ENCODE data around the gene GLB1L.
A peak's percentile ranks its signal among the peaks of the same experiment; 100 is the strongest.

The GLB1L gene

GRCh38 chr2:219282943-219283581, 37.8 kb upstream of the GLB1L start:
- peaks cover 55 to 62% of the 10 kb centered on the region in 2 experiments for H3K36me3 ChIP-seq (ENCODE audit: control insufficient read depth in 1 of 2, insufficient read depth in 2 of 2, low read depth in 1 of 2, low read length in 2 of 2)
- no peaks in the 10 kb centered on the region for H3K9me3 ChIP-seq (ENCODE audit: control insufficient read depth, low read length)
- H4K91ac ChIP-seq (ENCODE audit: low read length): no peak overlapping the region
- no peak overlapping the region for H3K4ac ChIP-seq (ENCODE audit: low read depth in 1 of 2, low read length in 2 of 2)
- H4K8ac ChIP-seq (ENCODE audit: low read length): no peak overlapping the region
- no peak overlapping the region for H2BK12ac ChIP-seq (ENCODE audit: low read length in 2 of 2)
- no peak overlapping the region for H2AFZ ChIP-seq (ENCODE audit: low read depth, low read length)
- H2BK15ac ChIP-seq (ENCODE audit: low read depth, poor library complexity, severe bottlenecking): no peak overlapping the region
- no peak overlapping the region for H3K27ac ChIP-seq (ENCODE audit: low read length, poor library complexity, severe bottlenecking)
- H2BK5ac ChIP-seq (ENCODE audit: low read depth, low read length, poor library complexity, severe bottlenecking): no peak overlapping the region
- peaks cover 20% of the 10 kb centered on the region for H3K79me1 ChIP-seq (replicated peaks; ENCODE audit: low read length, poor library complexity, severe bottlenecking)
- peaks cover 30% of the 10 kb centered on the region for H3K4me1 ChIP-seq (ENCODE audit: control insufficient read depth, insufficient read depth, low read depth, low read length)
- no peak overlapping the region for H2AK5ac ChIP-seq (ENCODE audit: low read length, severe bottlenecking)
- 93% methylated on average over 14 of the region's 17 CpGs for WGBS
- no peak overlapping the region for H3K4me2 ChIP-seq (ENCODE audit: low read length, poor library complexity, severe bottlenecking)
- no peaks in the 10 kb centered on the region for H3K27me3 ChIP-seq (ENCODE audit: control insufficient read depth in 1 of 2, insufficient read depth in 1 of 2, low read length in 2 of 2)
- no peak overlapping the region for H3K9ac ChIP-seq (ENCODE audit: low read length)
- H3K23ac ChIP-seq (ENCODE audit: low read length in 2 of 2): no peak overlapping the region
- H3K18ac ChIP-seq (ENCODE audit: low read depth in 1 of 2, low read length in 2 of 2): no peak overlapping the region
- H3K4me3 ChIP-seq (ENCODE audit: insufficient read depth in 1 of 2, low read depth in 1 of 2, low read length in 2 of 2): no peak overlapping the region
- no peak for DNase-seq
- H3K14ac ChIP-seq (ENCODE audit: low read length in 2 of 2): no peak overlapping the region
- no peak overlapping the region for H2BK120ac ChIP-seq (ENCODE audit: low read depth, low read length)

- WGBS: 96% methylated on average over 3 of the region's 5 CpGs
- Histone ChIP-seq H2BK120ac (ENCODE audit: low read depth, low read length) (no peak overlapping the region), H4K91ac (ENCODE audit: low read length) (no peak overlapping the region), H3K27me3 (ENCODE audit: control insufficient read depth in 1 of 2, insufficient read depth in 1 of 2, low read length in 2 of 2) (no peaks in the 10 kb centered on the region), H3K36me3 (ENCODE audit: control insufficient read depth in 1 of 2, insufficient read depth in 2 of 2, low read depth in 1 of 2, low read length in 2 of 2) (peaks cover 55 to 62% of the 10 kb centered on the region in 2 experiments), H2BK15ac (ENCODE audit: low read depth, poor library complexity, severe bottlenecking) (no peak overlapping the region), H3K79me1 (replicated peaks; ENCODE audit: low read length, poor library complexity, severe bottlenecking) (peaks cover 20% of the 10 kb centered on the region), H2AFZ (ENCODE audit: low read depth, low read length) (no peak overlapping the region), H2BK12ac (ENCODE audit: low read length in 2 of 2) (no peak overlapping the region), H3K9me3 (ENCODE audit: control insufficient read depth, low read length) (no peaks in the 10 kb centered on the region), H2AK5ac (ENCODE audit: low read length, severe bottlenecking) (no peak overlapping the region), H3K4me2 (ENCODE audit: low read length, poor library complexity, severe bottlenecking) (no peak overlapping the region), H2BK5ac (ENCODE audit: low read depth, low read length, poor library complexity, severe bottlenecking) (no peak overlapping the region), H3K18ac (ENCODE audit: low read depth in 1 of 2, low read length in 2 of 2) (no peak overlapping the region), H3K23ac (ENCODE audit: low read length in 2 of 2) (no peak overlapping the region), H3K4me1 (ENCODE audit: control insufficient read depth, insufficient read depth, low read depth, low read length) (peaks cover 36% of the 10 kb centered on the region), H3K27ac (ENCODE audit: low read length, poor library complexity, severe bottlenecking) (no peak overlapping the region), H3K4ac (ENCODE audit: low read depth in 1 of 2, low read length in 2 of 2) (no peak overlapping the region), H3K4me3 (ENCODE audit: insufficient read depth in 1 of 2, low read depth in 1 of 2, low read length in 2 of 2) (no peak overlapping the region), H3K9ac (ENCODE audit: low read length) (peak overlapping the region; percentile 31), H3K14ac (ENCODE audit: low read length in 2 of 2) (no peak overlapping the region), H4K8ac (ENCODE audit: low read length) (no peak overlapping the region)
- no peak for DNase-seq
Observed at GRCh38 chr2:219282375-219282774, 37.1 kb upstream of the GLB1L start.

DNA sequence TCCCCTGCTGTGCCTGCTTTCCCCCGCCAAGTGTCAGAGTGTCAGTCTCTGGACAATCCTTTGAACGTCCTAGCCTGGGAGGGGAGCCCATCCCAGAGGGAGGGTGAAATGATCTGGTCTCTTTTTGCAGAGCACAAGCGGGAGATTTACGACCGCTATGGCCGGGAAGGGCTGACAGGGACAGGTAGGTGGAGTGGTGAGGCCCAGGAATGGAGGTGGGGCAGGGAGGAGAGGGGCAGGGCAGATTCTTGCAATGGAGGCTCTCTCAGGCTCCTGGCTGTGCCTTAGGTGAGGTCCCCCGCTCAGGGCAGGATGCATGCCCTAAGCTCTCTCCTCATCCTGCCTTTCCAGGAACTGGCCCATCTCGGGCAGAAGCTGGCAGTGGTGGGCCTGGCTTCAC, 36.3 kb upstream of the GLB1L start:
- Histone ChIP-seq H3K4me3 (ENCODE audit: insufficient read depth in 1 of 2, low read depth in 1 of 2, low read length in 2 of 2) (no peak overlapping the region), H2AK5ac (ENCODE audit: low read length, severe bottlenecking) (no peak overlapping the region), H3K79me1 (replicated peaks; ENCODE audit: low read length, poor library complexity, severe bottlenecking) (peaks cover 20% of the 10 kb centered on the region), H3K23ac (ENCODE audit: low read length in 2 of 2) (no peak overlapping the region), H3K9ac (ENCODE audit: low read length) (peak overlapping the region; percentile 97), H3K18ac (ENCODE audit: low read depth in 1 of 2, low read length in 2 of 2) (no peak overlapping the region), H4K8ac (ENCODE audit: low read length) (no peak overlapping the region), H3K4me2 (ENCODE audit: low read length, poor library complexity, severe bottlenecking) (no peak overlapping the region), H2BK120ac (ENCODE audit: low read depth, low read length) (no peak overlapping the region), H2BK15ac (ENCODE audit: low read depth, poor library complexity, severe bottlenecking) (no peak overlapping the region), H3K27me3 (ENCODE audit: control insufficient read depth in 1 of 2, insufficient read depth in 1 of 2, low read length in 2 of 2) (no peaks in the 10 kb centered on the region), H3K36me3 (ENCODE audit: control insufficient read depth in 1 of 2, insufficient read depth in 2 of 2, low read depth in 1 of 2, low read length in 2 of 2) (peaks cover 51 to 59% of the 10 kb centered on the region in 2 experiments), H3K14ac (ENCODE audit: low read length in 2 of 2) (no peak overlapping the region), H3K4me1 (ENCODE audit: control insufficient read depth, insufficient read depth, low read depth, low read length) (peaks cover 35% of the 10 kb centered on the region), H2BK5ac (ENCODE audit: low read depth, low read length, poor library complexity, severe bottlenecking) (no peak overlapping the region), H2BK12ac (ENCODE audit: low read length in 2 of 2) (no peak overlapping the region), H3K27ac (ENCODE audit: low read length, poor library complexity, severe bottlenecking) (no peak overlapping the region), H3K9me3 (ENCODE audit: control insufficient read depth, low read length) (no peaks in the 10 kb centered on the region), H4K91ac (ENCODE audit: low read length) (no peak overlapping the region), H2AFZ (ENCODE audit: low read depth, low read length) (no peak overlapping the region), H3K4ac (ENCODE audit: low read depth in 1 of 2, low read length in 2 of 2) (no peak overlapping the region)
- no peak for DNase-seq
- 66% methylated on average over 8 of the region's 8 CpGs for WGBS

DNA sequence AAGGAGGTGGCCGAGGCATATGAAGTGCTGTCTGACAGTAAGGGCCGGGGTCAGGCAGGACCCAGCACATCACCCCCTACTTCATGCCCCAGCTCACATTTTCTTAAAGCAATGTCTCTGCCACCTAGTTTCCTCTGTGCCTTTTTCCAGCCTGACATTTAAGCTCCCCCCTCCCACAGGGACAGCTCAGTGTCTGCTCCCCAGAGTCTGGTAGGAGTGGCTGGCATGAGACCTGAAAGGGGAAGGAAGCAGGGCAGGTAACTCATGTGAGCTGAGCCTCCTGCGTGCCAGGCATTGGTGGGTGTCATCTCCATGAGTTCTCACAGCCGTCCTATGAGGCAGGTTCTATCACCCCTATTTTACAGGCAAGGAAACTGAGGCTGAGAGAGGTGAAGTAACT, 35.4 kb upstream of the GLB1L start:
- Histone ChIP-seq H3K14ac (ENCODE audit: low read length in 2 of 2) (no peak overlapping the region), H2AFZ (ENCODE audit: low read depth, low read length) (no peak overlapping the region), H3K23ac (ENCODE audit: low read length in 2 of 2) (no peak overlapping the region), H4K91ac (ENCODE audit: low read length) (no peak overlapping the region), H3K27me3 (ENCODE audit: control insufficient read depth in 1 of 2, insufficient read depth in 1 of 2, low read length in 2 of 2) (no peaks in the 10 kb centered on the region), H3K4me3 (ENCODE audit: insufficient read depth in 1 of 2, low read depth in 1 of 2, low read length in 2 of 2) (peak overlapping the region in 1 of 2 experiments; percentile 94), H2BK12ac (ENCODE audit: low read length in 2 of 2) (peak overlapping the region in 1 of 2 experiments; percentile 25), H3K9ac (ENCODE audit: low read length) (peak overlapping the region; percentile 97), H2BK15ac (ENCODE audit: low read depth, poor library complexity, severe bottlenecking) (no peak overlapping the region), H3K4me1 (ENCODE audit: control insufficient read depth, insufficient read depth, low read depth, low read length) (peaks cover 29% of the 10 kb centered on the region), H3K18ac (ENCODE audit: low read depth in 1 of 2, low read length in 2 of 2) (no peak overlapping the region), H3K4ac (ENCODE audit: low read depth in 1 of 2, low read length in 2 of 2) (peak overlapping the region in 1 of 2 experiments; percentile 59), H3K4me2 (ENCODE audit: low read length, poor library complexity, severe bottlenecking) (no peak overlapping the region), H3K36me3 (ENCODE audit: control insufficient read depth in 1 of 2, insufficient read depth in 2 of 2, low read depth in 1 of 2, low read length in 2 of 2) (peaks cover 50 to 51% of the 10 kb centered on the region in 2 experiments), H2BK5ac (ENCODE audit: low read depth, low read length, poor library complexity, severe bottlenecking) (no peak overlapping the region), H2AK5ac (ENCODE audit: low read length, severe bottlenecking) (no peak overlapping the region), H2BK120ac (ENCODE audit: low read depth, low read length) (no peak overlapping the region), H4K8ac (ENCODE audit: low read length) (no peak overlapping the region), H3K27ac (ENCODE audit: low read length, poor library complexity, severe bottlenecking) (no peak overlapping the region), H3K79me1 (replicated peaks; ENCODE audit: low read length, poor library complexity, severe bottlenecking) (peaks cover 20% of the 10 kb centered on the region), H3K9me3 (ENCODE audit: control insufficient read depth, low read length) (no peaks in the 10 kb centered on the region)
- DNase-seq: no peak
- WGBS: 89% methylated on average over 4 of the region's 4 CpGs
